ENCODE data around the gene REEP5. TPM values are rescaled to one million over a fixed set of nuclear protein-coding genes. Genes with fewer than 3 reads are reported as not detected.
A peak's percentile ranks its signal among the peaks of the same experiment; 100 is the strongest.

The REEP5 gene
- total and polyA plus RNA-seq, 9 of the 15 experiments (the other 6 are each of a cell fraction or from before 2014, with no cell fraction given), result 14.7 to 102 (median 36.0) TPM

DNA sequence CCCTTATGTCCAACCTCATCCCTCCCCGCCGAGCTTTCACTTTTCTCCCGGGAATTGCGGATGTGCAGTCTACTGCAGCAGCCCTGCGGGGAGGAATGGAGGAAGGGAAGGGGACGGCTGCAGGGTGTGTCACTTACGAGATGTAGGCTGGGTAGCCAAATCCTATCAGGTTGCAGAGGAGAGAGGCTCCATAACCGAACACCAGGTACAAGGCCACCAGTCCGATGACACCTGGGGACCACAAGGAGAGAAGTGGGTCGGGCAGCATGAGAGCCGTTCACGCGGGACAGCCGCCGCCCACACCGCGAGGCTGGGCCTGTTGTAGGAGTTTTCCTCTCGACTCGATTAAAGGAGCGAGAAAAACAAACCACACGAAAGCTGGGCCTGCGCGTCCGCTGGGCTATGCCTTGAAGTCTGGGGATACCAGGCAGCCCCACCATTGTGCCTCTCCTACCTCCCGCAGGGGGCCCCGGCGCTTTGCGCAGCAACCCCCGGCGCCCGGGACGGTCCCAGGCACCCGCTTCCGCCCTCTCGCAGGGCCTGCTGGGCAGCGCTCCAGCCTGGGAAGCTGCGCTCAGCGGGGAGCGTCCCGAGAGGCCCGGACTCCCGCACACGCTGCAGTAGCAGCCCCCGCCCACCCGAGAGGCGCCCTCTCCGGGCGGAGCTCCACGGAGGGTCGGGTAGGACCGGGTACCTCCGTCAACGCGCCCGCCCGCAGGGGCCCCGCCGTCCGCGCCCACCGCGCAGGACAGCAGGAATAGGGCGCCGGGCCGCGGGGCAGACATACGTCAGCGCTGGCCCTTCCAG is 798 bp downstream of the REEP5 start (continued):
- TF ChIP-seq, protein P1, sequence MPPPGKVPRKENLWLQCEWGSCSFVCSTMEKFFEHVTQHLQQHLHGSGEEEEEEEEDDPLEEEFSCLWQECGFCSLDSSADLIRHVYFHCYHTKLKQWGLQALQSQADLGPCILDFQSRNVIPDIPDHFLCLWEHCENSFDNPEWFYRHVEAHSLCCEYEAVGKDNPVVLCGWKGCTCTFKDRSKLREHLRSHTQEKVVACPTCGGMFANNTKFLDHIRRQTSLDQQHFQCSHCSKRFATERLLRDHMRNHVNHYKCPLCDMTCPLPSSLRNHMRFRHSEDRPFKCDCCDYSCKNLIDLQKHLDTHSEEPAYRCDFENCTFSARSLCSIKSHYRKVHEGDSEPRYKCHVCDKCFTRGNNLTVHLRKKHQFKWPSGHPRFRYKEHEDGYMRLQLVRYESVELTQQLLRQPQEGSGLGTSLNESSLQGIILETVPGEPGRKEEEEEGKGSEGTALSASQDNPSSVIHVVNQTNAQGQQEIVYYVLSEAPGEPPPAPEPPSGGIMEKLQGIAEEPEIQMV (tag; conservative IDR thresholded peaks at IDR 0.05; ENCODE audit: low read depth), result no peak
- TF ChIP-seq, protein P2, sequence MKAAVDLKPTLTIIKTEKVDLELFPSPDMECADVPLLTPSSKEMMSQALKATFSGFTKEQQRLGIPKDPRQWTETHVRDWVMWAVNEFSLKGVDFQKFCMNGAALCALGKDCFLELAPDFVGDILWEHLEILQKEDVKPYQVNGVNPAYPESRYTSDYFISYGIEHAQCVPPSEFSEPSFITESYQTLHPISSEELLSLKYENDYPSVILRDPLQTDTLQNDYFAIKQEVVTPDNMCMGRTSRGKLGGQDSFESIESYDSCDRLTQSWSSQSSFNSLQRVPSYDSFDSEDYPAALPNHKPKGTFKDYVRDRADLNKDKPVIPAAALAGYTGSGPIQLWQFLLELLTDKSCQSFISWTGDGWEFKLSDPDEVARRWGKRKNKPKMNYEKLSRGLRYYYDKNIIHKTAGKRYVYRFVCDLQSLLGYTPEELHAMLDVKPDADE (conservative IDR thresholded peaks at IDR 0.05; ENCODE audit: control insufficient read depth, low read depth, low read length), result 0 out of 2 replicates have a peak, but pooled peaks have one; percentile 39
- no peak for TF ChIP-seq PYGO2 (tag; IDR thresholded peaks at IDR 0.05)
- TF ChIP-seq, protein P3, sequence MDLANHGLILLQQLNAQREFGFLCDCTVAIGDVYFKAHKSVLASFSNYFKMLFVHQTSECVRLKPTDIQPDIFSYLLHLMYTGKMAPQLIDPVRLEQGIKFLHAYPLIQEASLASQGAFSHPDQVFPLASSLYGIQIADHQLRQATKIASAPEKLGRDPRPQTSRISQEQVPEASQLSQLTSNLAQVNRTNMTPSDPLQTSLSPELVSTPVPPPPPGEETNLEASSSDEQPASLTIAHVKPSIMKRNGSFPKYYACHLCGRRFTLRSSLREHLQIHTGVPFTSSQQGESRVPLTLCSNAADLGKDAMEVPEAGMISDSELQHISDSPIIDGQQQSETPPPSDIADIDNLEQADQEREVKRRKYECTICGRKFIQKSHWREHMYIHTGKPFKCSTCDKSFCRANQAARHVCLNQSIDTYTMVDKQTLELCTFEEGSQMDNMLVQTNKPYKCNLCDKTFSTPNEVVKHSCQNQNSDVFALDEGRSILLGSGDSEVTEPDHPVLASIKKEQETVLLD (IDR thresholded peaks at IDR 0.05), result no peak
- TF ChIP-seq, protein P4, sequence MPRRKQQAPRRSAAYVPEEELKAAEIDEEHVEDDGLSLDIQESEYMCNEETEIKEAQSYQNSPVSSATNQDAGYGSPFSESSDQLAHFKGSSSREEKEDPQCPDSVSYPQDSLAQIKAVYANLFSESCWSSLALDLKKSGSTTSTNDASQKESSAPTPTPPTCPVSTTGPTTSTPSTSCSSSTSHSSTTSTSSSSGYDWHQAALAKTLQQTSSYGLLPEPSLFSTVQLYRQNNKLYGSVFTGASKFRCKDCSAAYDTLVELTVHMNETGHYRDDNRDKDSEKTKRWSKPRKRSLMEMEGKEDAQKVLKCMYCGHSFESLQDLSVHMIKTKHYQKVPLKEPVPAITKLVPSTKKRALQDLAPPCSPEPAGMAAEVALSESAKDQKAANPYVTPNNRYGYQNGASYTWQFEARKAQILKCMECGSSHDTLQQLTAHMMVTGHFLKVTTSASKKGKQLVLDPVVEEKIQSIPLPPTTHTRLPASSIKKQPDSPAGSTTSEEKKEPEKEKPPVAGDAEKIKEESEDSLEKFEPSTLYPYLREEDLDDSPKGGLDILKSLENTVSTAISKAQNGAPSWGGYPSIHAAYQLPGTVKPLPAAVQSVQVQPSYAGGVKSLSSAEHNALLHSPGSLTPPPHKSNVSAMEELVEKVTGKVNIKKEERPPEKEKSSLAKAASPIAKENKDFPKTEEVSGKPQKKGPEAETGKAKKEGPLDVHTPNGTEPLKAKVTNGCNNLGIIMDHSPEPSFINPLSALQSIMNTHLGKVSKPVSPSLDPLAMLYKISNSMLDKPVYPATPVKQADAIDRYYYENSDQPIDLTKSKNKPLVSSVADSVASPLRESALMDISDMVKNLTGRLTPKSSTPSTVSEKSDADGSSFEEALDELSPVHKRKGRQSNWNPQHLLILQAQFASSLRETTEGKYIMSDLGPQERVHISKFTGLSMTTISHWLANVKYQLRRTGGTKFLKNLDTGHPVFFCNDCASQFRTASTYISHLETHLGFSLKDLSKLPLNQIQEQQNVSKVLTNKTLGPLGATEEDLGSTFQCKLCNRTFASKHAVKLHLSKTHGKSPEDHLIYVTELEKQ (CRISPR knock-in tag; IDR thresholded peaks at IDR 0.05), result no peak
- no peak for TF ChIP-seq ZNF12 (CRISPR knock-in tag; IDR thresholded peaks at IDR 0.05)
- no peak for TF ChIP-seq ZNF436 (CRISPR knock-in tag; IDR thresholded peaks at IDR 0.05)
- TF ChIP-seq CHD1 (IDR thresholded peaks at IDR 0.05; ENCODE audit: low read length), result peak; percentile 20
- TF ChIP-seq, protein P5, sequence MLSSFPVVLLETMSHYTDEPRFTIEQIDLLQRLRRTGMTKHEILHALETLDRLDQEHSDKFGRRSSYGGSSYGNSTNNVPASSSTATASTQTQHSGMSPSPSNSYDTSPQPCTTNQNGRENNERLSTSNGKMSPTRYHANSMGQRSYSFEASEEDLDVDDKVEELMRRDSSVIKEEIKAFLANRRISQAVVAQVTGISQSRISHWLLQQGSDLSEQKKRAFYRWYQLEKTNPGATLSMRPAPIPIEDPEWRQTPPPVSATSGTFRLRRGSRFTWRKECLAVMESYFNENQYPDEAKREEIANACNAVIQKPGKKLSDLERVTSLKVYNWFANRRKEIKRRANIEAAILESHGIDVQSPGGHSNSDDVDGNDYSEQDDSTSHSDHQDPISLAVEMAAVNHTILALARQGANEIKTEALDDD (IDR thresholded peaks at IDR 0.05), result no peak
- no peak for TF ChIP-seq PCBP2 (IDR thresholded peaks at IDR 0.05; ENCODE audit: low read depth, low read length, poor library complexity, severe bottlenecking)
- 0 out of 4 replicates have a peak, but pooled peaks of 1 of the 2 experiments have one; percentile 14 for TF ChIP-seq FOXA3 (CRISPR knock-in tag; conservative IDR thresholded peaks at IDR 0.05 in 1 of 2, IDR thresholded peaks at IDR 0.05 in 1 of 2)
- no peak for TF ChIP-seq GABPA (tag; conservative IDR thresholded peaks at IDR 0.05; ENCODE audit: low read depth)
- TF ChIP-seq PTRF (tag; IDR thresholded peaks at IDR 0.05), result no peak
- TF ChIP-seq, protein P6, sequence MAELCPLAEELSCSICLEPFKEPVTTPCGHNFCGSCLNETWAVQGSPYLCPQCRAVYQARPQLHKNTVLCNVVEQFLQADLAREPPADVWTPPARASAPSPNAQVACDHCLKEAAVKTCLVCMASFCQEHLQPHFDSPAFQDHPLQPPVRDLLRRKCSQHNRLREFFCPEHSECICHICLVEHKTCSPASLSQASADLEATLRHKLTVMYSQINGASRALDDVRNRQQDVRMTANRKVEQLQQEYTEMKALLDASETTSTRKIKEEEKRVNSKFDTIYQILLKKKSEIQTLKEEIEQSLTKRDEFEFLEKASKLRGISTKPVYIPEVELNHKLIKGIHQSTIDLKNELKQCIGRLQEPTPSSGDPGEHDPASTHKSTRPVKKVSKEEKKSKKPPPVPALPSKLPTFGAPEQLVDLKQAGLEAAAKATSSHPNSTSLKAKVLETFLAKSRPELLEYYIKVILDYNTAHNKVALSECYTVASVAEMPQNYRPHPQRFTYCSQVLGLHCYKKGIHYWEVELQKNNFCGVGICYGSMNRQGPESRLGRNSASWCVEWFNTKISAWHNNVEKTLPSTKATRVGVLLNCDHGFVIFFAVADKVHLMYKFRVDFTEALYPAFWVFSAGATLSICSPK (IDR thresholded peaks at IDR 0.05; ENCODE audit: borderline replicate concordance), result no peak
